Astrocyte of the cerebellum (primary cell): ENCODE measurements around the gene PSMD13.

Experiments
- DNase-seq: peaks from one replicate; pipeline ENCODE4 v3.0.0-alpha.2; 2011; ENCODE audit warnings: low read depth
- H3K4me3 ChIP-seq: 2 replicates; pipeline ENCODE4 v1.5.1; 2011; ENCODE audit warnings: mild to moderate bottlenecking, low read depth, low read length, moderate library complexity
- CTCF ChIP-seq: IDR thresholded peaks from 2 replicates; pipeline ENCODE4 v1.5.1; 2012; ENCODE audit warnings: low read length, low read depth, moderate library complexity, mild to moderate bottlenecking; ENCODE audit errors: missing control alignments
- in situ Hi-C: cut with HindIII; loops from 2 replicates; pipeline ENCODE4 v1.10.0; 2017; ENCODE audit warnings: low sequenced_read_pairs

The PSMD13 gene

GRCh38 chr11:269146-269890, 32.5 kb downstream of the PSMD13 start:
- TF ChIP-seq CTCF = no peak
- no peak for DNase-seq
- in situ Hi-C loops = no loop called here
- H3K4me3 ChIP-seq = no peak overlapping the region

DNA sequence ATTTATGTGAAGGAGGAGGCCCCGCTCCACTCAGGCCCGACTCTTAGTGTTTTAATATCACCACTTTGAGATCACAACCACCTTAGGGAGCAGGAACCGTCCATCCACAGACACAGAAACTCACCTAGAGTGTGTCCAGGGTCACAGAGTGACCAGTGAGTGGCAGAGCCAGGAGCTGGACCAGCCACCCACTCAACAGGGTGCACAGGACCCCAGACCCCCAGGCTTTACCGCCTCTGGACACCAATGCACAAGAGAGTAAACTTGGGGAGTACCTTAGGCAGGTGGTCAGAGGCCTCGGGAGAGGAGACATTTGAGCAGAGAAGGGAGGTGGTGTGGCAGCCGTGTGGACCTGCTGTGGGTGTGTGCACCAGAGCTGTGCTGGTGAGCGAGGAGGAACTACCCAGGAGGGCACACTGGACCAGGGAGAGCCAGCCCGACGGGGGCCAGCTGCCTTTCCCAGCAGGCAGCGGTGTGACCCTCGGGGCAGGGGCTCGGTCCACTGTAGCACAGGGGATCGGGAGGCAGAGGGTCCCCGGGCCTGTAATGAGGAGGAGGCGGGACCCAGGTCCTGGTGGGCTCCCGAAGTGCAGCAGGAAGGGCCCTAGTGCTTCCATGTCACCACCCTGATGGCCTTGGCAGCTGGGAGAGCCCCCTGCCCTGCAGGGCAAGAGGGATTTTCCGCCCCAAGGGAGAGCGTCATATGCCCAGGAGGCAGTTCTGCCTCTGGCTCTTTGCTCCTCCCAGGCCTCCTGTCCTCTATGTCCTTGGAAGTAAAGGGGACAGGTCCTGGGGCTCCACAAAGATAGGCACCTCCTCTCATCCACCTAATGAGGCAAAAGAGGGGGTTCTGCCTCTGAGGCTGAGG, 33.9 kb downstream of the PSMD13 start:
- no peak for TF ChIP-seq CTCF
- in situ Hi-C loops = no loop called here
- no peak for DNase-seq
- no peak overlapping the region for H3K4me3 ChIP-seq

- no peak overlapping the region for H3K4me3 ChIP-seq
- TF ChIP-seq CTCF = no peak
- in situ Hi-C loops = no loop called here
- no peak for DNase-seq
These were observed 34.5 kb downstream of the PSMD13 start for GRCh38 chr11:271319-271715.

GRCh38 chr11:272195-272930, 35.6 kb downstream of the PSMD13 start:
- in situ Hi-C loops = no loop called here
- no peak overlapping the region for H3K4me3 ChIP-seq
- no peak for TF ChIP-seq CTCF
- DNase-seq = no peak

DNA sequence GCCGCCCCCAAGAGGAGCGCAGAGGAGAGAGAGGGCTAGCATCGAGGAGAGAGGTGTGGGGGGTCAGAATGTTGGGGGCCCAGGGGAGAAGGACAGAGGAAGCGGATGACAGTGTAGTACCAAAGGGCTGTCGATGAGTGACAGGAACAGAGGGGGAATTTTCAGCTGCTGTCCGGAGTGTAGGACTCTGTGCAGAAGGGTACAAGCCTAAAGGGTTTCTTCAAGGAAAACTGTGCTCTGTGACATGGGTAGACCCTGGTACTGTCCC, 36.1 kb downstream of the PSMD13 start:
- no peak overlapping the region for H3K4me3 ChIP-seq
- no peak for DNase-seq
- TF ChIP-seq CTCF = no peak
- in situ Hi-C loops = no loop called here

DNA sequence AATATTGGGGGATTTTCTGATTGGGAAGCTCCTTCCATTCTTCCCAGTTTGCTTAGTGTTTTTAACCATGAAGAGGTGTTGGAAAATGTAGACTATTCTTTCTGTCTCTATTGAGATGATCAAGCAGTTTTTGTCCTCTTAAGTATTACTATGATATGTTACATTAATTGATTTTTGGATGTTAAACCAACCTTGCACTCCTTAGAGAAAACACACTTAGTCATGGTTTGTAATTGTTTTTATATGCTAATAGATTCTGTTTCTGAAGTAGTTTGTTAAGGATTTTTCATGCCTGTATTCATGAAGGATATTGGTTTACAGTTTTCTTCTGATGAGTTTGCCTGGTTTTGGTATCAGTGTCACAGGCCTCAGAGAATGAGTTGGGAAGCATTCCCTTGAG, 39.4 kb downstream of the PSMD13 start:
- TF ChIP-seq CTCF = no peak
- H3K4me3 ChIP-seq = no peak overlapping the region
- in situ Hi-C loops = no loop called here
- no peak for DNase-seq
